Measurements from ENCODE around the gene MOG. TPM values are rescaled to one million over a fixed set of nuclear protein-coding genes. Genes with fewer than 3 reads are reported as not detected.

Gene MOG
- total RNA-seq = not detected

- DNase-seq (ENCODE audit: low spot score) (no peak), ATAC-seq (no peak)
- Mint-ChIP-seq H3K4me1 (ENCODE audit: low read depth in 2 of 2) (no peaks in the 10 kb centered on the region), H3K9me3 (no peaks in the 10 kb centered on the region), H3K27me3 (peaks cover 6 to 24% of the 10 kb centered on the region in 2 donors), H3K27ac (no peak within 1 kb of the TSS), H3K36me3 (no peaks in the 10 kb centered on the region), H3K4me3 (no peak within 1 kb of the TSS)
These were observed at the start of gene MOG for GRCh38 chr6:29656798-29657197. Gene MOG, plus strand, starts transcription at chr6:29657092. Its CDS starts 118 bp downstream, at chr6:29657210.

GRCh38 chr6:29608131-29608530 lies 48.8 kb upstream of the MOG start:
- no peaks in the 10 kb centered on the region for H3K36me3 Mint-ChIP-seq
- no peak for ATAC-seq
- H3K27me3 Mint-ChIP-seq = peaks cover under 1 to 8% of the 10 kb centered on the region in 2 donors

GRCh38 chr6:29610540-29610939 lies 46.4 kb upstream of the MOG start:
- peaks cover 0 to 7% of the 10 kb centered on the region in 2 donors for H3K27me3 Mint-ChIP-seq
- ATAC-seq = no peak

More at GRCh38 chr6:29608131-29608530, 48.8 kb upstream of the MOG start:
- no peak overlapping the region for H3K27ac Mint-ChIP-seq
- DNase-seq (ENCODE audit: low spot score) = no peak
- no peaks in the 10 kb centered on the region for H3K9me3 Mint-ChIP-seq
- H3K4me1 Mint-ChIP-seq (ENCODE audit: low read depth in 2 of 2) = no peaks in the 10 kb centered on the region
- H3K4me3 Mint-ChIP-seq = no peak overlapping the region

GRCh38 chr6:29611426-29611825 lies 45.5 kb upstream of the MOG start:
- ATAC-seq = no peak
- Mint-ChIP-seq H3K36me3 (no peaks in the 10 kb centered on the region), H3K27me3 (peaks cover 0 to 7% of the 10 kb centered on the region in 2 donors), H3K4me1 (ENCODE audit: low read depth in 2 of 2) (no peaks in the 10 kb centered on the region), H3K4me3 (no peak overlapping the region), H3K27ac (no peak overlapping the region), H3K9me3 (no peaks in the 10 kb centered on the region)
- DNase-seq (ENCODE audit: low spot score) = no peak

More at GRCh38 chr6:29610540-29610939, 46.4 kb upstream of the MOG start:
- Mint-ChIP-seq H3K36me3 (no peaks in the 10 kb centered on the region), H3K4me1 (ENCODE audit: low read depth in 2 of 2) (no peaks in the 10 kb centered on the region), H3K27ac (no peak overlapping the region), H3K4me3 (no peak overlapping the region), H3K9me3 (no peaks in the 10 kb centered on the region)
- DNase-seq (ENCODE audit: low spot score) = no peak

- H3K4me3 Mint-ChIP-seq = no peak overlapping the region
- ATAC-seq (no peak), DNase-seq (ENCODE audit: low spot score) (no peak)
- no peaks in the 10 kb centered on the region for H3K4me1 Mint-ChIP-seq (ENCODE audit: low read depth in 2 of 2)
- no peaks in the 10 kb centered on the region for H3K9me3 Mint-ChIP-seq
- no peak overlapping the region for H3K27ac Mint-ChIP-seq
- peaks cover 6% of the 10 kb centered on the region in 2 donors for H3K27me3 Mint-ChIP-seq
- no peaks in the 10 kb centered on the region for H3K36me3 Mint-ChIP-seq
These were observed 38.9 kb upstream of the MOG start for GRCh38 chr6:29617782-29618554.

GRCh38 chr6:29619578-29620160 lies 37.2 kb upstream of the MOG start:
- Mint-ChIP-seq H3K9me3 (no peaks in the 10 kb centered on the region), H3K36me3 (no peaks in the 10 kb centered on the region), H3K27me3 (peaks cover 6 to 14% of the 10 kb centered on the region in 2 donors), H3K4me1 (ENCODE audit: low read depth in 2 of 2) (no peaks in the 10 kb centered on the region), H3K27ac (no peak overlapping the region), H3K4me3 (no peak overlapping the region)
- ATAC-seq = no peak
- no peak for DNase-seq (ENCODE audit: low spot score)

- Mint-ChIP-seq H3K27me3 (peaks cover 9 to 19% of the 10 kb centered on the region in 2 donors), H3K4me1 (ENCODE audit: low read depth in 2 of 2) (no peaks in the 10 kb centered on the region), H3K9me3 (no peaks in the 10 kb centered on the region), H3K4me3 (no peak overlapping the region), H3K27ac (no peak overlapping the region), H3K36me3 (no peaks in the 10 kb centered on the region)
- no peak for ATAC-seq
- no peak for DNase-seq (ENCODE audit: low spot score)
These were observed 36.3 kb upstream of the MOG start for GRCh38 chr6:29620630-29621029.

GRCh38 chr6:29624520-29624961 lies 32.4 kb upstream of the MOG start:
- Mint-ChIP-seq H3K9me3 (no peaks in the 10 kb centered on the region), H3K36me3 (no peaks in the 10 kb centered on the region), H3K27ac (no peak overlapping the region), H3K4me1 (ENCODE audit: low read depth in 2 of 2) (peaks cover 10 to 15% of the 10 kb centered on the region in 2 donors), H3K27me3 (peaks cover 25 to 34% of the 10 kb centered on the region in 2 donors), H3K4me3 (no peak overlapping the region)
- ATAC-seq = no peak
- no peak for DNase-seq (ENCODE audit: low spot score)

GRCh38 chr6:29625337-29625930 lies 31.5 kb upstream of the MOG start:
- no peaks in the 10 kb centered on the region for H3K36me3 Mint-ChIP-seq
- peaks cover 10 to 17% of the 10 kb centered on the region in 2 donors for H3K4me1 Mint-ChIP-seq (ENCODE audit: low read depth in 2 of 2)
- no peak overlapping the region for H3K27ac Mint-ChIP-seq
- H3K4me3 Mint-ChIP-seq = no peak overlapping the region
- DNase-seq (ENCODE audit: low spot score) (no peak), ATAC-seq (no peak)
- no peaks in the 10 kb centered on the region for H3K9me3 Mint-ChIP-seq
- H3K27me3 Mint-ChIP-seq = peaks cover 30 to 39% of the 10 kb centered on the region in 2 donors

GRCh38 chr6:29626948-29627754 lies 29.7 kb upstream of the MOG start:
- Mint-ChIP-seq H3K27me3 (peaks cover 48 to 53% of the 10 kb centered on the region in 2 donors), H3K4me3 (peak overlapping the region; percentile 32), H3K9me3 (no peaks in the 10 kb centered on the region), H3K4me1 (ENCODE audit: low read depth in 2 of 2) (peaks cover 19 to 30% of the 10 kb centered on the region in 2 donors), H3K27ac (no peak overlapping the region), H3K36me3 (no peaks in the 10 kb centered on the region)
- no peak for ATAC-seq
- no peak for DNase-seq (ENCODE audit: low spot score)

- no peak for DNase-seq (ENCODE audit: low spot score)
- Mint-ChIP-seq H3K9me3 (no peaks in the 10 kb centered on the region), H3K4me1 (ENCODE audit: low read depth in 2 of 2) (peaks cover 20 to 32% of the 10 kb centered on the region in 2 donors), H3K27me3 (peaks cover 50% of the 10 kb centered on the region in 2 donors), H3K36me3 (no peaks in the 10 kb centered on the region), H3K4me3 (peak overlapping the region; percentile 89), H3K27ac (no peak overlapping the region)
- peak; percentile 22 to 61 for ATAC-seq
These were observed 29.0 kb upstream of the MOG start for GRCh38 chr6:29627755-29628418.

- Mint-ChIP-seq H3K36me3 (no peaks in the 10 kb centered on the region), H3K4me1 (ENCODE audit: low read depth in 2 of 2) (peaks cover 24 to 37% of the 10 kb centered on the region in 2 donors), H3K4me3 (peak overlapping the region; percentile 89), H3K27ac (no peak overlapping the region), H3K27me3 (peaks cover 54 to 55% of the 10 kb centered on the region in 2 donors), H3K9me3 (no peaks in the 10 kb centered on the region)
- DNase-seq (ENCODE audit: low spot score) (no peak), ATAC-seq (peak; percentile 61 to 66)
These were observed 28.2 kb upstream of the MOG start for GRCh38 chr6:29628419-29629281.
